Measurements from ENCODE around the gene SMIM35.

Gene SMIM35

DNA sequence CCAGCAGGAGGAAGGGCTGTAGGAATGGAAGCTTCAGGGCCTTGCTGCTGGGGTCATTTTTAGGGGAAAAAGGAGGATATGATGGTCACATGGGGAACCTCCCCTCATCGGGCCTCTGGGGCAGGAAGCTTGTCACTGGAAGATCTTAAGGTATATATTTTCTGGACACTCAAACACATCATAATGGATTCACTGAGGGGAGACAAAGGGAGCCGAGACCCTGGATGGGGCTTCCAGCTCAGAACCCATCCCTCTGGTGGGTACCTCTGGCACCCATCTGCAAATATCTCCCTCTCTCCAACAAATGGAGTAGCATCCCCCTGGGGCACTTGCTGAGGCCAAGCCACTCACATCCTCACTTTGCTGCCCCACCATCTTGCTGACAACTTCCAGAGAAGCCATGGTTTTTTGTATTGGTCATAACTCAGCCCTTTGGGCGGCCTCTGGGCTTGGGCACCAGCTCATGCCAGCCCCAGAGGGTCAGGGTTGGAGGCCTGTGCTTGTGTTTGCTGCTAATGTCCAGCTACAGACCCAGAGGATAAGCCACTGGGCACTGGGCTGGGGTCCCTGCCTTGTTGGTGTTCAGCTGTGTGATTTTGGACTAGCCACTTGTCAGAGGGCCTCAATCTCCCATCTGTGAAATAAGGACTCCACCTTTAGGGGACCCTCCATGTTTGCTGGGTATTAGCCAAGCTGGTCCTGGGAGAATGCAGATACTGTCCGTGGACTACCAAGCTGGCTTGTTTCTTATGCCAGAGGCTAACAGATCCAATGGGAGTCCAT, 86.5 kb downstream of the SMIM35 start:
- DNase-seq = no peak

- DNase-seq = no peak
Observed at GRCh38 chr11:117999354-117999993, 87.3 kb downstream of the SMIM35 start.

- DNase-seq = no peak
Observed at GRCh38 chr11:117998664-117999353, 88.0 kb downstream of the SMIM35 start.

- DNase-seq = no peak
Observed at GRCh38 chr11:117997823-117998579, 88.8 kb downstream of the SMIM35 start.

- no peak for DNase-seq
Observed at GRCh38 chr11:117997406-117997805, 89.4 kb downstream of the SMIM35 start.

DNA sequence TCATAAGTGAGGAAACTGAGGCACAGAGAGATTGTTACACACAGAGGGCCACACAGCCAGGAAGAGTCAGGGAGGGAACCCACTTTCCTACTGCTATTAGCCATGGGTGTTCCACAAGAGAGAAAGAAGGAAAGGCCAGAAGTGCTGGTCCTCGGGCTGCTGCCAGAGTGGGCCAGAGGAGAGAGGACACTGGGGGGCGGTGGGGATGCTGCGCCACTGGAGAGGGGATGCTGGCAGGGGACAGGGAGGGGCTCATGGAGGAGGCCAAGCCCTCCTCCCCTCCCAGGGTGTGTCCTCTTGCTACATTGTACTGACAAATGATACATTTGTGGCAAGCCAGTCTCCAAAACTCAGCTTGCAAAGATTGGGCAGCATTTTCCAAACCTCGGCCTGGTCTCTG, 90.7 kb downstream of the SMIM35 start:
- DNase-seq = no peak

DNA sequence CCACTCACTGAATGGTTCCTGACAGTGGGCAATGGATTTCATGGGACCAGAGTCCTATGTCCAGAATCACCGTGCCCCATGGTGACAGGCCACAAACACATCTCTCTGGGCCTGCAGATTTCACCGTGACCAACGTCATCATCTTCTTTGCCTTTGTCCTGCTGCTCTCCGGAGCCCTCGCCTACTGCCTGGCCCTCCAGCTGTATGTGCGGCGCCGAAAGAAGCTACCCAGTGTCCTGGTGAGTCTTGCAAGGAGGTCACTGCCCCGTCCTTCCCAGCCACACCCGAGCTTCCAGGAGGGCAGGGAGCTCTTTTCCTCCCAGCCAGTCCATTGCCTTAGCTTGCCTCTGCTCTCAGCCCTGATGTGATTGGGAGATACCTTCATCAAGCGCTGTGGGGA, 91.3 kb downstream of the SMIM35 start:
- no peak for DNase-seq

DNA sequence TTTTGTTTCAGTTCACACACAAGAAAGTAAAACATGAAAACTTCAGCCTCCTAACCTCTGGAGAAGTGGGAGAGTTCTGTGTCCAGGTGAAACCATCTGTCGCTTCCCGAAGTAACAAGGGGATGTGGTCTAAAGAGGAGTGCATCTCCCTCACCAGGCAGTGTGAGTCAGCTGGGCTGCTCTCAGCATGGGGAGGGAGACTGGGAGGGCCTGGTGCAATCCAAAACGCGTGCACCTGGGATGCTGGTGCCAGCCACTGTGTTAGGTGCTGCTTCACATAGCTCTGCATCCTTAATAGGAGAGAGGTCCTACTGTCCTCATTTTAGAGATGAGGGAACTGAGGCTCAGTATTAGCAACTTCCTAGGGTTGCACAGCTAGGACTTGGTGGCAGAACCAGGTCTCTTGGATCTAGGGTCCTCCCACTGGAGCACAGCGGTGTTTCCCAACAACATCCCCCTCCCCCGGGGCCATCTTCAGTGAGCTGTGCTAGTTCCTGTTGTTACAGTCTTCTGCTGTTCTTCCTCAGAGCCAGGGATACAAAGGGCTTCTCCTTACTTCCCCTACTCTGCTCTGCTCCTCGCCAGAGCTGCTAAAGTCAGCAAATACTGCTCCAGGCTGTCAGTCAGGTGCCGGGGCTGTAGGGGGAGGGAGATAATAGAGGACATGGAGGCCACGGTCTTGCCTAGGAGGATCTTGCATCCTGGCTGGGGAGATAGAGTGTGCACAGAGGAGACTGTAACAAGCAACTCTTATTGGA, 92.6 kb downstream of the SMIM35 start:
- no peak for DNase-seq

- no peak for DNase-seq
Observed at GRCh38 chr11:117992620-117993019, 94.1 kb downstream of the SMIM35 start.

- no peak for DNase-seq
Observed at GRCh38 chr11:117992136-117992535, 94.6 kb downstream of the SMIM35 start.

- DNase-seq = no peak
Observed at GRCh38 chr11:117989351-117990102, 97.2 kb downstream of the SMIM35 start.

DNA sequence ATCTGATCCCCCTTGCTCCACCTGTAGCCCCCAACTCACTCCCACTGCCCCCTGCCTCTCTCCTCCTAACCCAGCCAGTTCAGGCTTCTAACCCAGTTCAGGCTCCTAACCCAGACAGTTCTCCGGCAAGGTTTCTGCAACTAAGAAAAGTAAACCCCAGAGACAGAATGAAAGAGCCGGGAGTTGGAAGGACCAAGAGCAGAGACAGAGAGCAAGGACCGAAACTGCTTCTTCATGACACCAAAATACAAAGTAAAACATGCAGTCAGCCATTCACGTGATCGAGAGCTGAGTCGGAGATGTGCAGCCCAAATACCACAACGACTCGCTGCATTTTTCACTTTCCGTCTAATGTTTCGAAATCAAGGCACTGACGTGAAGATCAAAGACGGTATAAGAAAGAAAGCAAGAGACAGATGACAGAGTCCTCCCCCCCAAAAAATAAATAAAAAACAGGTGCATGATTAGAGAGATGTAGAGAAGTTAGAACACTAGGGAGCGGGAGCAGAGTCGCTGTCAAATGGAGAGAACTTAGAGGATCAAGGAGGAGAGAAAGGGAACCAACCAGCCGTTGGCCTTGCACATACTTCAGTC, 99.7 kb downstream of the SMIM35 start:
- peak; percentile 68 for DNase-seq

DNA sequence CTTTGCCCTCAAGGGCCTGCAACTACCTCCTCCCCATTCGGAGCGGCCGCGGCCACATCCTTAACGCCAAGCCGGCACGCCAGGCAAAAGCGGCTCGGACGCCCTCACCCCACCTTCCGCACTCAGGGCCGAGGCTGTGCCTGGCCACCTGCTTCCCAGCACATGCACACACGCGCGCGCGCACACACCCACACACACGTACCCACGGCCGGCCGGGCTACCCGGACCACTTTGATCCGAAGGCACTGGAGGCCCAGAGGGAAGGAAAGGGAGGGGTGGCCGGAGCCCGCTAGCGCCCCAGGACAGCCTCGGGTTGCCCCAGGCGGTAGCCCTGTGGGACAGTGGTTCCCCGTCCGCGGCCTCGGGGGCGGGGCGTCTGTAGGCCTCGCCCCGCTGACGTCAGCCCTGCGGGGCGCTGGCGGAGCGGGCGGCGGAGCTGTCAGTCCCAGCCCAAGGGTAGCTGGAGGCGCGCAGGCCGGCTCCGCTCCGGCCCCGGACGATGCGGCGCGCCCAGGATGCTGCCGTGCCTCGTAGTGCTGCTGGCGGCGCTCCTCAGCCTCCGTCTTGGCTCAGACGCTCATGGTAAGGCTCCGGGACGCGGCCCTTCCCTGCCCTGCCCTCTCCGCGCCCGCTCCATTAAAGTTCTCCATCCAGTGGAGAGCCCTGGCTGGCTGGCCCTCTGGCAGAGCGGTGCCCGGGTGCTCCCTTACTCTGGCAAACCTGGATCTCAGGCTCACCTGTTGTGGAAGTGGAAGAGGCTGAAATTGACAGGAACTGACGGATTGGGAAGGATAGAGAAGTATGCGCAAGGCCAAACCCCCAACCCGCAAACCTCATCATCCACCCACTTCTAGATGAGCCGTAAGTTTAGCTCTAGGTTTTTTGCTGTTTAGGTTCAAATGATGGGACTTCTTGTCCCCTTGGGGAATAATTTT, 100.5 kb downstream of the SMIM35 start, which contains the start of gene IL10RA:
Gene IL10RA, plus strand, starts transcription at position 442 of the 935 bp plus-strand sequence. Its CDS starts 74 bp downstream, at position 516.
- DNase-seq = peak; percentile 75

- DNase-seq = no peak
Observed at GRCh38 chr11:117984476-117984875, 102.3 kb downstream of the SMIM35 start.

DNA sequence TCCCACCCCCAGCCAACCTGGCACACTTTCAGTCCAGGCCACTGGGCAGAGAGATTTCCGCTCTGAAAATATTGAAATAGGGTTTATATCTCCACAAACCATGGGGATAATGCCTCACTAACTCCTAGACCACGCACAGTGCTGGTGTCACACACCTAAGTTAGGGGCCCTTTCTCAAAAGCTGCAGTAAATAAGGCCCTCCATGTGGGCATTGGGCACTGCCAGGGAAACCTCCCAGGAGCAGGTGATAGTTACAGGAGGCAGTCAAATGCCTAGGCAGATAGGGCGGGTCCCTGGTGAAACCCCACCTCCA, 103.6 kb downstream of the SMIM35 start:
- DNase-seq = no peak

DNA sequence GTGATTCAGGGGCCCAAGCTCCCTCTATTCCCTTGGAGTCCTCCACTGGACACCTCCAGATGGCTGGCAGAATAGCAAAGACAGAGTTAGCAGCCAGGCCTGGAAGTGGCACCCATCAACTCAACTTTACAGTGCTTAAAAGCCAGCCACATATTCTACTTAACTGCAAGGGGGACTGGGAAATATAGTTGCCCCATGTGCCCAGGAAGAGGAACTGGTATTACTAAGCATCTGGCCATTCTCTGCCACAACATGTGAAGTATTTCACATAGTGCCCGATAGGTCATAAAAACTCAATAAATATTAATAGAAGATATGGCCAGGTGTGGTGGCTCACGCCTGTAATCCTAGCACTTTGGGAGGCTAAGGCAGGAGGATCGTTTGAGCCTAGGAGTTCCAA, 106.0 kb downstream of the SMIM35 start:
- DNase-seq = no peak

- no peak for DNase-seq
Observed at GRCh38 chr11:117980280-117980679, 106.5 kb downstream of the SMIM35 start.

GRCh38 chr11:117979481-117980211, 107.1 kb downstream of the SMIM35 start:
- DNase-seq = no peak

GRCh38 chr11:117978991-117979390, 107.8 kb downstream of the SMIM35 start:
- DNase-seq = no peak

Measured in effector CD4-positive, alpha-beta T cell (primary cell).